Stimulated activated CD4-positive, alpha-beta T cell treated with anti-CD3 and anti-CD28 coated beads, TNF-alpha, amount 100 ng/mL, for 24 hours (primary cell): ENCODE measurements around the gene CERK.
"Not testable (repeated sequence)": the region's sequence is repeated elsewhere in the genome, so short reads cannot be mapped to it uniquely, and the experiment has no call there.

Source experiments
- DNase-seq, 3 experiments: peaks; one replicate each; pipeline ENCODE4 v3.0.0-alpha.2; 2020; ENCODE audit warnings: low read depth in 3 of 3

CERK gene

GRCh38 chr22:46748908-46749675 lies 11.0 kb upstream of the CERK start:
- DNase-seq: peak in 1 of 3 experiments; percentile 32

- no peak for DNase-seq
Observed at GRCh38 chr22:46748206-46748907, 10.3 kb upstream of the CERK start.

GRCh38 chr22:46747646-46748045 lies 9.6 kb upstream of the CERK start:
- DNase-seq: no peak

GRCh38 chr22:46746620-46747019 lies 8.6 kb upstream of the CERK start:
- DNase-seq: no peak

- DNase-seq: no peak
Observed at GRCh38 chr22:46746192-46746591, 8.1 kb upstream of the CERK start.

GRCh38 chr22:46744581-46744980 lies 6.5 kb upstream of the CERK start:
- DNase-seq: no peak

GRCh38 chr22:46742576-46743221 lies 4.6 kb upstream of the CERK start:
- DNase-seq: no peak

GRCh38 chr22:46741974-46742519 lies 4.0 kb upstream of the CERK start:
- no peak for DNase-seq

GRCh38 chr22:46740910-46741780 lies 3.1 kb upstream of the CERK start:
- no peak for DNase-seq

- DNase-seq: peak in 1 of 3 experiments; percentile 41
Observed at GRCh38 chr22:46739094-46739870, 1.2 kb upstream of the CERK start.

- DNase-seq: no peak
Observed at GRCh38 chr22:46738647-46739093, 618 bp upstream of the CERK start.

GRCh38 chr22:46737105-46737975 lies 712 bp downstream of the CERK start:
- peak in 1 of 3 experiments; percentile 52 for DNase-seq

- DNase-seq: no peak
Observed at GRCh38 chr22:46736705-46737104, 1.3 kb downstream of the CERK start.

GRCh38 chr22:46735747-46736608 lies 2.1 kb downstream of the CERK start:
- DNase-seq: no peak

GRCh38 chr22:46734830-46735453 lies 3.1 kb downstream of the CERK start:
- DNase-seq: peak in 1 of 3 experiments; percentile 49

GRCh38 chr22:46734213-46734722 lies 3.8 kb downstream of the CERK start:
- not testable (repeated sequence) for DNase-seq

GRCh38 chr22:46732513-46732912 lies 5.5 kb downstream of the CERK start:
- no peak for DNase-seq

- DNase-seq: no peak
Observed at GRCh38 chr22:46732041-46732379, 6.0 kb downstream of the CERK start.
